Peyer's patch (tissue), 4 donors: ENCODE results near the gene RAB22A.

ENCODE experiments used
- CTCF ChIP-seq, 6 experiments: fragments of 450-650 bp in 4 of 6; fragments of 200-600 bp in 2 of 6; sonication (generic) in 1 of 6; IDR thresholded peaks; one replicate each; pipeline ENCODE4 v1.5.1; 2017 to 2019; ENCODE audit warnings: antibody characterized with exemption in 6 of 6, mild to moderate bottlenecking in 3 of 6, moderate library complexity in 1 of 6
- POLR2A ChIP-seq, 2 donors: fragments of 450-650 bp; IDR thresholded peaks; one replicate each; pipeline ENCODE4 v1.5.1; 2017; ENCODE audit warnings: antibody characterized with exemption in 2 of 2, mild to moderate bottlenecking in 2 of 2, moderate library complexity in 2 of 2

- TF ChIP-seq CTCF (IDR thresholded peaks at IDR 0.05) (no peak), POLR2A (IDR thresholded peaks at IDR 0.05) (no peak)
Observed at GRCh38 chr20:58377017-58377416, 67.5 kb downstream of the RAB22A start.
